Stomach (tissue), 9 donors: ENCODE data around the gene NLGN4X. TPM values are rescaled to one million over a fixed set of nuclear protein-coding genes. Genes with fewer than 3 reads are reported as not detected.

Source experiments
- DNase-seq, 2 donors: peaks; one replicate each; pipeline versions ENCODE4 v3.0.0 to v3.0.0-alpha.2; 2013 to 2019
- H3K27ac ChIP-seq, 5 donors: fragments of 200-600 bp in 4 of 5; sonication (generic) in 4 of 5; one replicate each; pipeline ENCODE4 v1.5.1; 2013 to 2019; ENCODE audit warnings: mild to moderate bottlenecking in 1 of 5, moderate library complexity in 1 of 5
- H3K27me3 ChIP-seq, 3 donors: fragments of 200-600 bp; sonication (generic); one replicate each; pipeline ENCODE4 v1.5.1; 2017 to 2019; ENCODE audit warnings: mixed run types in 1 of 3
- H3K36me3 ChIP-seq, 4 donors: fragments of 200-600 bp; sonication (generic); 1 replicate in 3 of 4; 2 replicates in 1 of 4; pipeline ENCODE4 v1.5.1; 2016 to 2019
- H3K4me1 ChIP-seq, 4 donors: fragments of 200-600 bp; sonication (generic); one replicate each; pipeline ENCODE4 v1.5.1; 2016 to 2019
- H3K4me3 ChIP-seq, 4 donors: fragments of 200-600 bp; sonication (generic) in 3 of 4; one replicate each; pipeline ENCODE4 v1.5.1; 2016 to 2019; ENCODE audit warnings: mild to moderate bottlenecking in 1 of 4
- H3K9me3 ChIP-seq, 4 donors: fragments of 200-600 bp; sonication (generic); one replicate each; pipeline ENCODE4 v1.5.1; 2016 to 2019
- EP300 ChIP-seq: sonication (generic); formaldehyde crosslinking; IDR thresholded peaks from one replicate; pipeline ENCODE4 v1.6.1; 2017; ENCODE audit warnings: antibody characterized with exemption
- POLR2A ChIP-seq, 4 donors: fragments of 450-650 bp; IDR thresholded peaks; one replicate each; pipeline ENCODE4 v1.6.1; 2016; ENCODE audit warnings: antibody characterized with exemption in 4 of 4, control low read depth in 2 of 4, mild to moderate bottlenecking in 1 of 4, moderate library complexity in 1 of 4
- POLR2AphosphoS5 ChIP-seq, 3 donors: sonication (generic); formaldehyde crosslinking; IDR thresholded peaks; one replicate each; pipeline ENCODE4 v1.6.1; 2016; ENCODE audit warnings: antibody characterized with exemption in 3 of 3
- WGBS, 5 donors: extraction: QIAGEN DNeasy Blood & Tissue Kit in 3 of 5; methylation state at CpG; one replicate each; pipeline versions ENCODE4 v1.1.5 to v1.1.7; 2013 to 2018; 5-methylcytosine and 5-hydroxymethylcytosine counted together
- intact Hi-C: fragments of 100-400 bp; cut with DNase I; formaldehyde crosslinking; loops from one replicate; pipeline ENCODE4 v1.15.1; 2023; ENCODE audit warnings: low total_unique reads
- polyA plus RNA-seq, 3 donors: library from polyadenylated mRNA; stranded (reverse); fragments of 200-250 nt; gene quantifications; one replicate each; pipeline ENCODE4 v1.2.3, GENCODE V29; 2013
- total RNA-seq, 5 donors: library from RNA; depleted of rRNA; stranded (reverse); fragments of >200 nt; gene quantifications; one replicate each; pipeline versions ENCODE4 v1.1.0 to v1.2.3, GENCODE V29; 2014 to 2016
- TF ChIP-seq, protein P1 (sequence below), 7 experiments: fragments of 450-650 bp in 4 of 7; fragments of 200-600 bp in 3 of 7; sonication (generic) in 3 of 7; IDR thresholded peaks; one replicate each; pipeline ENCODE4 v1.5.1; 2016 to 2019; ENCODE audit warnings: antibody characterized with exemption in 7 of 7, control low read depth in 2 of 7, mild to moderate bottlenecking in 1 of 7
- donor health status: healthy with polysubstance abuse.
- donor health status: Bipolar disorder and iron deficiency.
- donor health status: healthy.

Gene NLGN4X
- total and polyA plus RNA-seq, 8 donors, result under 0.01 to 9.0 (median 0.52) TPM

DNA sequence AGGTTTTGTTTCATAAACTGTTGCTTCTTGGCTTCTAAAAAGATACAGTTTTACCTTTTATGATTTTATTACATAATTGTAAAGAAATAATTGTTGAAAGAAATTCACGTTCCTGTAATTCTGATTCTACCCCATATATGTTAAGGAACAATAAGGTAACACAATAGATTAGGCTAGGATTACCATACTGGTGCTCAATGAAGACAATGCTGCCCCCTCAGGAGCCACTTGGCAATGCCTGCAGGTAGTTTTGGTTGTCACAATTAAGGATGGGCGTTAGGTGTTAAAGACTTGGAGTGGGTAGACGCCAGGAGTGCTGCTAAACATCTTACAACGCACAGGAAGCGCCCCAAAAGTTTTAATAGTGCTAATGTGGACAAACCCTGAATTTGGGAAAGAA, 133.2 kb downstream of the NLGN4X start:
- Histone ChIP-seq H3K36me3 (no peaks in the 10 kb centered on the region), H3K4me1 (no peaks in the 10 kb centered on the region), H3K27ac (no peak overlapping the region), H3K27me3 (no peaks in the 10 kb centered on the region), H3K4me3 (no peak overlapping the region), H3K9me3 (peaks cover 0 to 9% (median 0%) of the 10 kb centered on the region in 4 donors)
- no peak for DNase-seq
- TF ChIP-seq POLR2AphosphoS5 (IDR thresholded peaks at IDR 0.05) (no peak), POLR2A (IDR thresholded peaks at IDR 0.05) (no peak), EP300 (no peak)
- TF ChIP-seq, protein P1, sequence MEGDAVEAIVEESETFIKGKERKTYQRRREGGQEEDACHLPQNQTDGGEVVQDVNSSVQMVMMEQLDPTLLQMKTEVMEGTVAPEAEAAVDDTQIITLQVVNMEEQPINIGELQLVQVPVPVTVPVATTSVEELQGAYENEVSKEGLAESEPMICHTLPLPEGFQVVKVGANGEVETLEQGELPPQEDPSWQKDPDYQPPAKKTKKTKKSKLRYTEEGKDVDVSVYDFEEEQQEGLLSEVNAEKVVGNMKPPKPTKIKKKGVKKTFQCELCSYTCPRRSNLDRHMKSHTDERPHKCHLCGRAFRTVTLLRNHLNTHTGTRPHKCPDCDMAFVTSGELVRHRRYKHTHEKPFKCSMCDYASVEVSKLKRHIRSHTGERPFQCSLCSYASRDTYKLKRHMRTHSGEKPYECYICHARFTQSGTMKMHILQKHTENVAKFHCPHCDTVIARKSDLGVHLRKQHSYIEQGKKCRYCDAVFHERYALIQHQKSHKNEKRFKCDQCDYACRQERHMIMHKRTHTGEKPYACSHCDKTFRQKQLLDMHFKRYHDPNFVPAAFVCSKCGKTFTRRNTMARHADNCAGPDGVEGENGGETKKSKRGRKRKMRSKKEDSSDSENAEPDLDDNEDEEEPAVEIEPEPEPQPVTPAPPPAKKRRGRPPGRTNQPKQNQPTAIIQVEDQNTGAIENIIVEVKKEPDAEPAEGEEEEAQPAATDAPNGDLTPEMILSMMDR (IDR thresholded peaks at IDR 0.05), result no peak
- intact Hi-C loops, result no loop called here
- WGBS, 5 donors, result 37 to 50% (median 50%) methylated on average over 5 of the region's 5 CpGs

DNA sequence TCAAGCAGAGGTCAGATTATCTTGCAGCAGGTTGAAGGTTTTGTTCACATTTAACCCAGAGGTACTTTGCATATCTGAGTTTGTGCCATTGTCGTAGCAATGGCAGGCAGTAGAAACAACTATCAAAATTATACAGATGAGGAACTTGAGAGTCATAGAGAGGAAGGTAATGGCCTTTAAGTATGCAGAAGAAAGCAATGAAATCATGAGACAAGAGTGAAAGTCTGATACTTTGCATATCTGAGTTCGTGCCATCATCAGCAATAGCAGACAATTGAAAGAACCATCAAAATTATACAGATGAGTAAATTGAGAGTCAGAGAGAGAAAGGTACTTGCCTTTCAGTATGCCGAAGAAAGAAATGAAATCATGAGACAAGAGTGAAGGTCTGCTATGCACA, 154.1 kb downstream of the NLGN4X start:
- Histone ChIP-seq H3K36me3 (no peaks in the 10 kb centered on the region), H3K27me3 (no peaks in the 10 kb centered on the region), H3K27ac (no peak overlapping the region), H3K9me3 (no peaks in the 10 kb centered on the region), H3K4me3 (no peak overlapping the region), H3K4me1 (no peaks in the 10 kb centered on the region)
- TF ChIP-seq POLR2A (IDR thresholded peaks at IDR 0.05) (no peak), EP300 (no peak), POLR2AphosphoS5 (IDR thresholded peaks at IDR 0.05) (no peak)
- TF ChIP-seq, protein P1 (IDR thresholded peaks at IDR 0.05), result no peak
- intact Hi-C loops, result no loop called here
- no peak for DNase-seq
- WGBS, 5 donors, result 47 to 88% (median 77%) methylated on average over 3 of the region's 3 CpGs

DNA sequence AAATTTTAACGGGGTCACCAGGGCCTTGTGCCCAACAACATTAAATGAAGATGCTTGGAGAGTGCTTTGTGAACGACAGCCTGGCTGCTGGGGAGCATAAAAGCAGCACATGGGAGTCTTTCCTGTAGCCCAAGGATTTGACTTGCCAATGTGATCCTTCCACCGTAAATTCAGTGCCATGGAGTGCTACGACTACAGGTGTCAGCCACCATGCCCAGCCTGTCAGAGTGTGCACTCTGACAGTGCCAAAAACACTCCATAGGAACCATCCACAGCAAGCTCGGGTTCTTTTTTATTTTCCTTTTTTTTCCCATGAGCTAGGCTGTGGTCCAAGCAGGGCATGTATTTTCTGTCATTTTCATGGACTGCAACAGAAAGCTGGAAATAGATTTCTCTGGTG, 156.9 kb downstream of the NLGN4X start:
- intact Hi-C loops, result no loop called here

DNA sequence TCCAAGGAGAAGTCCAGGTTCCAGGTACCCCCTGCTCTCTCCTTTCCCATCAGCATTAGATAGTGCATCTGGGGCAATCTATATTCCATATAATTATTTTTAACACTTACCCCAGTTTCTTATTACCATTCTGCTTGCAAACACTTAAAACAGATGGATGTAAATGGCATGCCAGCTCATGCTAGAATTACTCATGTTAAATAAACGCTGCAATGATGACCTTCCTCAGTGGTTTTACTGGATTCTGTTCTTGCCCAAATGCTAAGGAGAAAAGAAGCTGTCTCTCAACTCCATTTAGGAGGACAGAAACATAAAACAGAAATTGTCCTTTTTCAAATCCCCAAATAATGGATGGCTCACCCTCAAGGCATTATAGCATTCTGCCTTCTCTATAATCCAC, 161.1 kb downstream of the NLGN4X start:
- no peak for DNase-seq
- Histone ChIP-seq H3K27me3 (no peaks in the 10 kb centered on the region), H3K27ac (no peak overlapping the region), H3K4me1 (no peaks in the 10 kb centered on the region), H3K9me3 (no peaks in the 10 kb centered on the region), H3K4me3 (no peak overlapping the region), H3K36me3 (no peaks in the 10 kb centered on the region)
- WGBS, 5 donors, result 63 to 87% (median 79%) methylated on average over 1 of the region's 1 CpG
- intact Hi-C loops, result no loop called here
- TF ChIP-seq, protein P1 (IDR thresholded peaks at IDR 0.05), result no peak
- no peak for TF ChIP-seq EP300
- TF ChIP-seq POLR2A (IDR thresholded peaks at IDR 0.05), result no peak
- no peak for TF ChIP-seq POLR2AphosphoS5 (IDR thresholded peaks at IDR 0.05)

More for the DNA sequence above, 156.9 kb downstream of the NLGN4X start:
- Histone ChIP-seq H3K27me3 (no peaks in the 10 kb centered on the region), H3K9me3 (no peaks in the 10 kb centered on the region), H3K4me3 (no peak overlapping the region), H3K27ac (no peak overlapping the region), H3K36me3 (no peaks in the 10 kb centered on the region), H3K4me1 (no peaks in the 10 kb centered on the region)
- TF ChIP-seq, protein P1 (IDR thresholded peaks at IDR 0.05), result no peak
- TF ChIP-seq POLR2A (IDR thresholded peaks at IDR 0.05) (no peak), EP300 (no peak), POLR2AphosphoS5 (IDR thresholded peaks at IDR 0.05) (no peak)
- DNase-seq, result no peak
- 53 to 80% (median 74%) methylated on average over 4 to 5 of the region's 5 CpGs for WGBS, 5 donors
